K562 (cell line): ENCODE results near the gene ANXA3. TPM values are rescaled to one million over a fixed set of nuclear protein-coding genes. Genes with fewer than 3 reads are reported as not detected.

Experiments used
- ATAC-seq: fragments of 200-7000 bp; cut with Tn5 transposase; 3 replicates; pipeline ENCODE4 v1.9.1; 2020; ENCODE audit warnings: moderate library complexity
- BruUV-seq: library from RNA; stranded (reverse); fragments of 400-500 nt; replicated peaks from 2 replicates; lab custom pipeline; 2021; lab: Mats Ljungman, UMichigan
- CTCF ChIA-PET: fragments of 300-600 bp; formaldehyde crosslinking; extraction: SDS; loops from one replicate; lab custom pipeline; 2021; ENCODE audit warnings: low intra/inter-chr PET ratio; lab: Yijun Ruan, JAX
- POLR2A ChIA-PET: fragments of 300-600, 350-650 bp; sonication (Branson Sonifier 250); formaldehyde crosslinking; extraction: SDS; loops from one replicate; lab custom pipeline; 2021; ENCODE audit warnings: antibody characterized with exemption, inconsistent platforms; lab: Yijun Ruan, JAX
- DNase-seq, 4 experiments: peaks; one replicate each; pipeline versions ENCODE4 v3.0.0 to v3.0.0-alpha.2; 2011 to 2018; ENCODE audit warnings: low spot score in 3 of 4, mixed read lengths in 3 of 4; ENCODE audit errors: extremely low read depth in 1 of 4
- FAIRE-seq: peaks from 2 replicates; lab custom pipeline; 2011; peaks lifted over from hg19 to GRCh38; lab: Jason Lieb, UNC
- H2AFZ ChIP-seq: 2 replicates; pipeline ENCODE4 v1.6.0; 2011; ENCODE audit warnings: low read depth, low read length, control low read depth, inconsistent platforms
- H3K27ac ChIP-seq: fragments of 200-600 bp; 3 replicates; pipeline ENCODE4 v1.8.0; 2011; ENCODE audit warnings: low read depth, mild to moderate bottlenecking, control low read depth, inconsistent platforms, low read length, moderate library complexity, mixed read lengths; ENCODE audit errors: extremely low read depth
- H3K27me3 ChIP-seq, 2 experiments: fragments of 300-600 bp in 1 of 2; 2 replicates in 1 of 2; 3 replicates in 1 of 2; pipeline versions ENCODE4 v1.6.0 to v1.8.0; 2011; ENCODE audit warnings: inconsistent platforms in 2 of 2, low read length in 2 of 2, mild to moderate bottlenecking in 1 of 2, mixed read lengths in 1 of 2, moderate library complexity in 1 of 2; ENCODE audit not compliant: control insufficient read depth in 2 of 2, insufficient read depth in 2 of 2
- H3K36me3 ChIP-seq: fragments of 300-600 bp; 3 replicates; pipeline ENCODE4 v1.8.0; 2011; ENCODE audit warnings: mild to moderate bottlenecking, low read length, inconsistent platforms; ENCODE audit not compliant: control insufficient read depth, insufficient read depth
- H3K4me1 ChIP-seq, 2 experiments: fragments of 200-600 bp in 1 of 2; replicated peaks in 1 of 2; 2 replicates in 1 of 2; 3 replicates in 1 of 2; pipeline versions ENCODE4 v1.5.1 to v1.8.0; 2011; ENCODE audit warnings: inconsistent platforms in 2 of 2, low read length in 2 of 2, mild to moderate bottlenecking in 1 of 2, mixed read lengths in 1 of 2, moderate library complexity in 1 of 2; ENCODE audit not compliant: control insufficient read depth in 2 of 2, insufficient read depth in 2 of 2
- H3K4me2 ChIP-seq: 2 replicates; pipeline ENCODE4 v1.6.1; 2011; ENCODE audit warnings: low read length, control low read depth, inconsistent platforms, mixed read lengths; ENCODE audit not compliant: insufficient read depth
- H3K4me3 ChIP-seq: fragments of 200-600 bp; sonication (generic), shearing (Covaris generic); 2 replicates; pipeline ENCODE4 v1.5.1; 2016; ENCODE audit warnings: control low read depth, inconsistent platforms
- H3K79me2 ChIP-seq: fragments of 200-600 bp; 3 replicates; pipeline ENCODE4 v1.8.0; 2011; ENCODE audit warnings: low read length, inconsistent platforms; ENCODE audit not compliant: control insufficient read depth, insufficient read depth
- H3K9ac ChIP-seq, 2 experiments: 2 replicates each; pipeline versions ENCODE4 v1.6.0 to v1.6.1; 2011; ENCODE audit warnings: low read depth in 2 of 2, low read length in 2 of 2, control low read depth in 1 of 2, inconsistent platforms in 1 of 2, mild to moderate bottlenecking in 1 of 2, mixed read lengths in 1 of 2; ENCODE audit not compliant: insufficient read depth in 1 of 2
- H3K9me1 ChIP-seq: one replicate; pipeline ENCODE4 v1.6.0; 2011; ENCODE audit warnings: inconsistent platforms, mild to moderate bottlenecking, low read length, moderate library complexity; ENCODE audit not compliant: control insufficient read depth, insufficient read depth
- H3K9me3 ChIP-seq: replicated peaks from 2 replicates; pipeline ENCODE4 v1.5.1; 2011; ENCODE audit warnings: low read depth, low read length, inconsistent platforms; ENCODE audit not compliant: control insufficient read depth, insufficient read depth
- H4K20me1 ChIP-seq: replicated peaks from 2 replicates; pipeline ENCODE4 v1.6.1; 2011; ENCODE audit warnings: low read length, inconsistent platforms, mixed read lengths; ENCODE audit not compliant: control insufficient read depth, insufficient read depth
- EP300 ChIP-seq: IDR thresholded peaks from 2 replicates; pipeline ENCODE4 v1.6.1; 2012; ENCODE audit warnings: low read length, improper control_type of control experiment
- GATAD2B ChIP-seq: fragments of 450-650 bp; IDR thresholded peaks from 2 replicates; pipeline ENCODE4 v1.6.1; 2017; ENCODE audit warnings: mild to moderate bottlenecking, borderline replicate concordance
- HOXB6 ChIP-seq: fragments of 250-450 bp; sonication (Bioruptor Pico); IDR thresholded peaks from 2 replicates; pipeline ENCODE4 v1.5.1; 2022; ENCODE audit warnings: mild to moderate bottlenecking, borderline replicate concordance
- JUND ChIP-seq, 2 experiments: IDR thresholded peaks; 2 replicates in 1 of 2; 3 replicates in 1 of 2; pipeline ENCODE4 v1.6.1; 2011; ENCODE audit warnings: borderline replicate concordance in 2 of 2, low read depth in 2 of 2, low read length in 2 of 2, improper control_type of control experiment in 1 of 2, missing biosample characterization in 1 of 2, missing genetic modification characterization in 1 of 2, missing genetic modification reagents in 1 of 2
- KLF1 ChIP-seq: fragments of 450-650 bp; IDR thresholded peaks from 2 replicates; pipeline ENCODE4 v1.6.1; 2016; ENCODE audit warnings: missing genetic modification characterization, missing compliant biosample characterization
- MYBL2 ChIP-seq, 2 experiments: fragments of 450-650 bp in 1 of 2; sonication (generic) in 1 of 2; formaldehyde crosslinking in 1 of 2; IDR thresholded peaks; 2 replicates each; pipeline versions ENCODE4 v1.6.1 to v1.8.1; 2017 to 2022; ENCODE audit warnings: borderline replicate concordance in 1 of 2, inconsistent platforms in 1 of 2, low read depth in 1 of 2, mild to moderate bottlenecking in 1 of 2, missing genetic modification reagents in 1 of 2, moderate library complexity in 1 of 2
- NFIX ChIP-seq: fragments of 250-450 bp; sonication (Bioruptor Pico); IDR thresholded peaks from 2 replicates; pipeline ENCODE4 v1.4.0; 2020; ENCODE audit warnings: low read depth, mild to moderate bottlenecking, moderate library complexity
- PML ChIP-seq: IDR thresholded peaks from 2 replicates; pipeline ENCODE4 v1.6.1; 2012; ENCODE audit warnings: low read length, inconsistent platforms
- POLR2AphosphoS5 ChIP-seq: IDR thresholded peaks from 2 replicates; pipeline ENCODE4 v1.6.1; 2011; ENCODE audit warnings: mild to moderate bottlenecking, low read depth, low read length, moderate library complexity; ENCODE audit not compliant: control insufficient read depth, insufficient read depth
- RCOR1 ChIP-seq, 2 experiments: IDR thresholded peaks; 2 replicates each; pipeline ENCODE4 v1.6.1; 2012; ENCODE audit warnings: low read depth in 2 of 2, low read length in 2 of 2, borderline replicate concordance in 1 of 2, improper control_type of control experiment in 1 of 2
- SAFB2 ChIP-seq: fragments of 200-400 bp; formaldehyde crosslinking; IDR thresholded peaks from 2 replicates; pipeline ENCODE4 v1.6.1; 2018; ENCODE audit warnings: borderline replicate concordance, low read length, low read depth, moderate library complexity; ENCODE audit not compliant: severe bottlenecking
- SMARCA4 ChIP-seq: fragments of 450-650 bp; IDR thresholded peaks from 2 replicates; pipeline ENCODE4 v1.6.1; 2016
- SMARCE1 ChIP-seq: fragments of 450-650 bp; IDR thresholded peaks from 2 replicates; pipeline ENCODE4 v1.7.1; 2016; ENCODE audit warnings: mild to moderate bottlenecking
- SNRNP70 ChIP-seq: fragments of 200-400 bp; formaldehyde crosslinking; optimal IDR thresholded peaks from 2 replicates; pipeline ENCODE3; 2017; ENCODE audit warnings: low read depth, low read length
- ZFP36 ChIP-seq: fragments of 150-350 bp; IDR thresholded peaks from 2 replicates; pipeline ENCODE4 v1.6.1; 2018; ENCODE audit warnings: low read length, low read depth; ENCODE audit not compliant: partially characterized antibody
- ZNF408 ChIP-seq: fragments of 250-450 bp; sonication (Bioruptor Pico); IDR thresholded peaks from 2 replicates; pipeline ENCODE4 v1.4.0; 2020; ENCODE audit warnings: low read depth, mild to moderate bottlenecking, moderate library complexity
- WGBS: fragments of 100-300 bp; shearing (Covaris generic); methylation state at CpG from one replicate; pipeline ENCODE4 v1.1.6; 2016; ENCODE audit warnings: low coverage, mixed read lengths; ENCODE audit not compliant: insufficient coverage; ENCODE audit errors: missing lambda C conversion rate; 5-methylcytosine and 5-hydroxymethylcytosine counted together
- in situ Hi-C: fragments of 300-500 bp; cut with MboI; formaldehyde crosslinking; loops from 4 replicates; pipeline ENCODE4 v1.15.0; 2018; ENCODE audit warnings: inconsistent platforms, mixed read lengths
- intact Hi-C: fragments of 100-400 bp; cut with micrococcal nuclease; formaldehyde crosslinking; loops from 2 replicates; pipeline ENCODE4 v1.14.2; 2022
- polyA plus RNA-seq, 8 experiments: library from polyadenylated mRNA; depleted of rRNA in 4 of 8; stranded (reverse) in 5 of 8; unstranded in 3 of 8; fragments of >200 nt; fragmentation: Nextera tagmentation in 2 of 8; fragmentation: Illumina TruSeq in 1 of 8; extraction: Ambion mirVana in 2 of 8; extraction: Trizol in 1 of 8; gene quantifications; 2 replicates each; pipeline versions ENCODE4 v1.2.1 to v1.2.3, GENCODE V29; 2011 to 2014; ENCODE audit warnings: inconsistent platforms in 1 of 8, missing spikeins in 1 of 8
- total RNA-seq, 7 experiments: library from RNA; depleted of rRNA in 6 of 7; stranded (reverse); fragments of >200 nt in 6 of 7; fragmentation: Illumina TruSeq in 2 of 7; extraction: Trizol in 2 of 7; gene quantifications; 2 replicates each; pipeline versions ENCODE4 v1.2.1 to v1.2.3, GENCODE V29; 2011 to 2021; ENCODE audit warnings: low replicate concordance in 1 of 7
- TF ChIP-seq, protein P1 (sequence below): sonication (generic); formaldehyde crosslinking; IDR thresholded peaks from 2 replicates; pipeline ENCODE4 v1.8.0; 2022; ENCODE audit warnings: missing genetic modification reagents, mild to moderate bottlenecking, moderate library complexity, borderline replicate concordance
- TF ChIP-seq, protein P2 (sequence below): sonication (generic); IDR thresholded peaks from 2 replicates; pipeline ENCODE4 v1.6.1; 2016

ANXA3 gene
- total and polyA plus RNA-seq, 9 of the 15 experiments (the other 6 are each of a cell fraction or from before 2014, with no cell fraction given) = 6.3 to 15.5 (median 9.8) TPM

- TF ChIP-seq GATAD2B (peak; percentile 89), ZFP36 (peak; percentile 56), HOXB6 (CRISPR knock-in tag) (no peak), KLF1 (tag) (0 out of 2 replicates have a peak, but pooled peaks have one; percentile 20), MYBL2 (IDR thresholded peaks at IDR 0.05; ENCODE audit: low read depth) (no peak; the same call in 1 of the 2 replicates), MYBL2 (CRISPR knock-in tag; IDR thresholded peaks at IDR 0.05; ENCODE audit: borderline replicate concordance) (no peak), POLR2AphosphoS5 (peak; percentile 93), PML (peak; percentile 91), SAFB2 (no peak)
- TF ChIP-seq, protein P1, sequence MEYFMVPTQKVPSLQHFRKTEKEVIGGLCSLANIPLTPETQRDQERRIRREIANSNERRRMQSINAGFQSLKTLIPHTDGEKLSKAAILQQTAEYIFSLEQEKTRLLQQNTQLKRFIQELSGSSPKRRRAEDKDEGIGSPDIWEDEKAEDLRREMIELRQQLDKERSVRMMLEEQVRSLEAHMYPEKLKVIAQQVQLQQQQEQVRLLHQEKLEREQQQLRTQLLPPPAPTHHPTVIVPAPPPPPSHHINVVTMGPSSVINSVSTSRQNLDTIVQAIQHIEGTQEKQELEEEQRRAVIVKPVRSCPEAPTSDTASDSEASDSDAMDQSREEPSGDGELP (CRISPR knock-in tag) = peak; percentile 95
Observed at GRCh38 chr4:78599931-78600375, 48.4 kb downstream of the ANXA3 start (continued).

- POLR2A ChIA-PET = interaction anchor here (1.9 kb wide), 1 partner anchor 12 kb away, joined by 5 read pairs; no protein-coding TSS in a partner anchor
- TF ChIP-seq NFIX = no peak
- TF ChIP-seq RCOR1 (IDR thresholded peaks at IDR 0.05; ENCODE audit: borderline replicate concordance in 1 of 2, low read depth in 2 of 2, low read length in 2 of 2) = peak in 1 of 2 experiments; percentile 85; a peak in 2 of 4 replicates
- peak; percentile 81 for TF ChIP-seq SMARCE1
- TF ChIP-seq SMARCA4 = peak; percentile 41; the same call in 1 of the 2 replicates
- no peak for TF ChIP-seq SNRNP70
- peak; percentile 58; the same call in 1 of the 2 replicates for TF ChIP-seq EP300
- peak; percentile 89 for TF ChIP-seq JUND (IDR thresholded peaks at IDR 0.05; ENCODE audit: borderline replicate concordance, low read depth, low read length)
- peak; percentile 51; the same call in 1 of the 3 replicates for TF ChIP-seq JUND (tag; IDR thresholded peaks at IDR 0.05; ENCODE audit: borderline replicate concordance, low read depth, low read length)
- TF ChIP-seq, protein P2, sequence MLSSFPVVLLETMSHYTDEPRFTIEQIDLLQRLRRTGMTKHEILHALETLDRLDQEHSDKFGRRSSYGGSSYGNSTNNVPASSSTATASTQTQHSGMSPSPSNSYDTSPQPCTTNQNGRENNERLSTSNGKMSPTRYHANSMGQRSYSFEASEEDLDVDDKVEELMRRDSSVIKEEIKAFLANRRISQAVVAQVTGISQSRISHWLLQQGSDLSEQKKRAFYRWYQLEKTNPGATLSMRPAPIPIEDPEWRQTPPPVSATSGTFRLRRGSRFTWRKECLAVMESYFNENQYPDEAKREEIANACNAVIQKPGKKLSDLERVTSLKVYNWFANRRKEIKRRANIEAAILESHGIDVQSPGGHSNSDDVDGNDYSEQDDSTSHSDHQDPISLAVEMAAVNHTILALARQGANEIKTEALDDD = peak; percentile 31; the same call in 1 of the 2 replicates
- no peak for TF ChIP-seq ZNF408 (CRISPR knock-in tag)
Observed at GRCh38 chr4:78601013-78601412, 49.4 kb downstream of the ANXA3 start.

More at GRCh38 chr4:78601013-78601412, 49.4 kb downstream of the ANXA3 start:
- no peaks in the 10 kb centered on the region for H4K20me1 ChIP-seq
- no peaks in the 10 kb centered on the region for H3K9me3 ChIP-seq
- no TSS peak for BruUV-seq
- H3K4me1 ChIP-seq = peaks cover 8 to 27% of the 10 kb centered on the region in 2 experiments
- H3K27ac ChIP-seq = peak overlapping the region; percentile 10; the same call in 2 of the 3 replicates
- in situ Hi-C loops (no loop called here), intact Hi-C loops (no loop called here)
- CTCF ChIA-PET = no interaction called here
- FAIRE-seq (peak; percentile 78), ATAC-seq (peak; percentile 77), DNase-seq (peak; percentile 41 to 85 (median 60))
- peak overlapping the region; percentile 32; the same call in 1 of the 2 replicates for H3K4me2 ChIP-seq
- H3K9ac ChIP-seq = peak overlapping the region in 1 of 2 experiments; percentile 17; a peak in 2 of 4 replicates
- no peak overlapping the region for H3K4me3 ChIP-seq
- no peak overlapping the region; the same call in 1 of the 2 replicates for H2AFZ ChIP-seq
- 4% methylated on average over 7 of the region's 7 CpGs for WGBS
- no peaks in the 10 kb centered on the region for H3K9me1 ChIP-seq
- no peaks in the 10 kb centered on the region for H3K27me3 ChIP-seq
- no peaks in the 10 kb centered on the region for H3K36me3 ChIP-seq
- no peaks in the 10 kb centered on the region for H3K79me2 ChIP-seq
